HG02943 (cell line): ENCODE data around the gene TMEM170A.

Source experiments
- ATAC-seq: cut with Tn5 transposase; IDR thresholded peaks from one replicate; pipeline ENCODE4 v1.9.1; 2021; ENCODE audit warnings: mild to moderate bottlenecking, low read depth, moderate library complexity; ENCODE audit not compliant: unreplicated experiment

The TMEM170A gene

DNA sequence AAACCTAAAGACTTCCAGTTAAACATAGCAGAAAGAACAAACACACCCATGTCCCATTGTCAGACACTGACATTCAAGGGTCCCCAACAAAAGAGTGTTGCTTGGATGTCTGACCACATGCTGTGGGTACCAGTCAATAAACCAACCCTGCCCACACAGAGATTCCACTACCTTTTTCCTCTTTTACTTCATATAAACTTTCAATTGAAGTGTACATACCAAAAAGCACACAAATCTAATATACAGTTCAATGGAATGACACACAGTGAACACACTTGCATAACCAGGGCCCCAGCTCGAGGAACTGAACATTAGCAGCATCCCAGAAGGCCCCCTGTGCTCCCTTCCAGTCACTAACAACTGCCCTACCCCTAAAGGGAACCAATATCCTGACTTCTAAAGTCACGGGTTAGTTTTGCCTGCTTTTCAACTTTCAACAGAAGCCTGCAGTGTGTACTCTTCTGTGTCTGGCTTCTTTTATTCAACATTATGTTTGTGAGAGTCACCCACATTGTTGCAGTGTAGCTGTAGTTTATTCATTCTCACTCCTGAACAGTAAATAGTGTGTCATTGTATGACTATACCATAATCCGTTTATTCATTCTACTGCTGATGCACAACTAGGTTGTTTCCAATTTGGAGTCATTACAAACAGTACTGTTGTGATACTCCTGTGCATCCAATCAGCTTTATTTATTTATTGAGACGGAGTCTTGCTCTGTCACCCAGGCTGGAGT is 49.2 kb downstream of the TMEM170A start:
- no peak for ATAC-seq

DNA sequence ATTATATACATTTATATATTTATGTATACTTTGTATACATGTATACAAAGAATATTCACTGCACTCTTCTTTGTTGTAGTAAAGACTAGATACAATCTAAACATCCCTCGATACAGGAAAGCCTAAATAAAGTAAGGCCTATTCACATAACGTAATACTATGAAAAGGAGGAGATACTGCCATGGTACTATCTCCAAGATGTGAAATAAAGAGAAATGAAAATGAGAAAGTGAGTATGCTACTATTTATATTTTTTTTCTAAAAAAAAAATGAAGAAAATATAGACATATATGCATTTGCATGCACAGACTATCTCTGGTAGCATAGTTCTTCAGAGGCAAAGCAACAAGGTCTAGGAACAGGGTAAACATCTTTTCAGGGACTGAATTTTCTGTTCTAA is 50.5 kb downstream of the TMEM170A start:
- no peak for ATAC-seq

DNA sequence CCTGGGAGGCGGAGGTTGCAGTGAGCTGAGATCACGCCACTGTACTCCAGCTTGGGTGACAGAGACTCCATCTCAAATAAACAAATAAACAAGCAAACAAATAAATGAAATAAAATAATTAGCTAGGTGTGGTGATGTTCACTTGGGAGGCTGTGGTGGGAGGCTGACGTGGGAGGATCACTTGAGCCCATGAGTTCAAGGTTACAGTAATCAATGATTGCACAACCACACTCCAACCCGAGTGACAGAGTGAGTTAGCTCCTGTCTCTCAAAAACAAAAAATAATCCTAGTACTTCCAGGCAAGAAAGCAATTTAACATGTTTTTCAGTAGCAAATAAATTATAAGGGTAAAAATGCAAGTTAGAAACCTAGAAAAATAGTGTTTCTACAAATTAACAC is 57.5 kb downstream of the TMEM170A start:
- no peak for ATAC-seq

DNA sequence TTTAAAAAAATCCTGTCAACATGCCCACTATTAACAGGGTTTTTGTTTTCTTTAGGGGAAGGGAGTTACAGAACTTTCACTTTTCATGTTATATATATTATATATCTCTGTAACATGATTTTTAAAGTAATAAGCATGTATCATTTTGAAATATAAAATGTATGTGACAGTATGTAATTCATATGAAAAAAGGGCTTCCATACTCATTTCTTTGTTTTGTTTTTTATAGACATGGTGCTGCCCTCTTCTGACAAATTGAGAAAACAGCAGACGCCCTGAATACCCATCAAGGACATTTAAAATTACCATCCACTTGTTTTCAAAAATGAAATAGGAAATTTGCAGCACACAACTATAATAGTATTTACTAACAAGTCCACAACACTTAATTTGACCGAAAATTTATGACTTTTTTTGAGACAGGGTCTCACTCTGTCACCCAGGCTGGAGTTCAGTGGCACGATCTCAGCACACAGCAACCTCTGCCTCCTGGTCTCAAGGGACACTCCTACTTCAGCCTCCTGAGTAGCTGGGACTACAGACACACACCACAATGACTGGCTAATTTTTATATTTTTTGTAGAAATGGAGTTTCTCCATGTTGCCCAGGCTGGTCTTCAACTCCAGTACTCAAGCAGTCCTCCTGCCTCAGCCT is 61.5 kb downstream of the TMEM170A start:
- no peak for ATAC-seq

DNA sequence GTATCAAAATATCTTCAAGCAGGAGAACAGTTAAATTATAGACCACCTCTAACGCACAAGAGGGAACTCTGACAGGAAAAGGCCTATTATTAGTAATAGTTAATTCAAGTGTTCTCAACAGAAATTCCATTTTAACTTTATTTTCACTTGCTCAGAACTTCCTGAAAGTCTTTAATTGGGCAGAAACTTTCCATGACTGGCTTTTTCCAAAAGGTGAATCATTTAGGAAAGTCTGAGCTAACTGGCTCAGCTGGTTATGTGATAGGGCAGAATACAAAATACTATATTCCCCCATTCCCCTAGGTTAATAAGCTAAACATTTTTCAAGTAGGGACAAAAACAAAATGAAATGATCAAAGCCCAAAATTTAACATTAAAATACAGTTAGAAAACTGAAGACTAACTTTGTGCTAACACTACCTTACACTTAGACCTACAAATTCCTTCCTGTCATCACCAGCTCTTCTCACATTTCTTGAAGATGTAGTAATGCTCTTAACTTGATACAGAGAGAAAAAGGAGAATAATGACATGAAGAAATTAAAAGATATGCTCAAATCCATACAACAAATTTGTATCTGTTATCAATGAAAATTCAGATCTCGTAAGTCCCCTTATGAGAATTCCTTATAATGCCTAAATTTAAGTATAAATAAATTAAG is 62.2 kb downstream of the TMEM170A start:
- ATAC-seq: no peak

DNA sequence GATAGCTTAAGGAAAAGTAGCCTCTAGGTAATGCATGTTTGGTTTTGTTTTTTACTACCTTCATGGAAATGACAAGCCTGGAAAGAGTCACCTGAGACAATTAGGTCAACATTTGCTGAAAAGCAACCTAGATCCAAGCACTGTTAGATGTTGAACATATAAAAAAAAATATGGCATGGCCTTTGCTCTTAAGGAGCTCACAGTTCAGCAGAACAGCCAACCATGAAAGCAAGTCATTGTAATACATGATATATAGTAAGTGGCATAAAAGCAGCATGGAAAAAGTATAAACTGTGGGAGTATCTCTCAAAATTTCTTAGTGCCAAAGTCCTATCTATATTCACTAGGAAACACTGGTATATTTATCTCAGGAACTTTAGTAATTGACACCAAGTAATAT is 62.8 kb downstream of the TMEM170A start:
- ATAC-seq: no peak

DNA sequence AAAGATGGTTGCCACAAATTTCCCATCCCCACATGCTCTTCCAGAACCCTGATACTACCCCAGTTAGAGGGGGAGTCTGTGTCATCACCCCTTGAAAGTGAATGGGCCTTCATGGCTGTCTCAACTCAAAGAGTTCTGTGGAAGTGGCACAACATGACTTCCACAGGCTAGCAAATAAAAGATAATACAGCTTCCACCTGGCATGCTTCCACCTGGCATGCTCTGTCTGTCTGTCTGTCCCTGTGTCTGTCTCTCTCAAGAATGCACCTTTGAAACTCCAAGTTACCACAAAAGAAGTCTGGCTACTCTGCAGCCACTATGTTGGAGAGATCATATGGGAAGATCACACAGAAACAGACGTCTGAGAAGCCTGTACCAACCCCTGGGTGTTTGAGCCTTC is 66.2 kb downstream of the TMEM170A start:
- ATAC-seq: no peak

DNA sequence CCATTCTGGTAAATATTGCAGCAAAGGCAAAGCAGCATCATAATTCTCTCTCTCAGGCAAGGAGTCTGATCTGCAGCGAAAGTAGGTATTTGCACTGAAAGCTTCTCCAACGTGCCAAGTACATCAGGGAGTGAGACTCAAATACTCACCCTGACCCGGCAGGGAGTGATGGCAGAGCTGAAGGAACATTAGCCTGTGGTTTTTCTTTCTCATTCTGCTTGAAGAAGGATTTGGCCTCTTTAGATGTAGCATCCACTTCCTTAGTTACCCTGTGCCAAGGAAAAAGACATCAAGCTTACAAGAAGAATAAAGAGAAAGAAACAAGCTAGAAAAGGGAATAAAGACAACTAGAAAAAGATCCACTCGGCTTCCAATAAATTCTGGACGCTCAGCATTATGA is 69.5 kb downstream of the TMEM170A start:
- no peak for ATAC-seq
